ENCODE results near the gene PNPLA3.

The PNPLA3 gene, protein sequence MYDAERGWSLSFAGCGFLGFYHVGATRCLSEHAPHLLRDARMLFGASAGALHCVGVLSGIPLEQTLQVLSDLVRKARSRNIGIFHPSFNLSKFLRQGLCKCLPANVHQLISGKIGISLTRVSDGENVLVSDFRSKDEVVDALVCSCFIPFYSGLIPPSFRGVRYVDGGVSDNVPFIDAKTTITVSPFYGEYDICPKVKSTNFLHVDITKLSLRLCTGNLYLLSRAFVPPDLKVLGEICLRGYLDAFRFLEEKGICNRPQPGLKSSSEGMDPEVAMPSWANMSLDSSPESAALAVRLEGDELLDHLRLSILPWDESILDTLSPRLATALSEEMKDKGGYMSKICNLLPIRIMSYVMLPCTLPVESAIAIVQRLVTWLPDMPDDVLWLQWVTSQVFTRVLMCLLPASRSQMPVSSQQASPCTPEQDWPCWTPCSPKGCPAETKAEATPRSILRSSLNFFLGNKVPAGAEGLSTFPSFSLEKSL

DNA sequence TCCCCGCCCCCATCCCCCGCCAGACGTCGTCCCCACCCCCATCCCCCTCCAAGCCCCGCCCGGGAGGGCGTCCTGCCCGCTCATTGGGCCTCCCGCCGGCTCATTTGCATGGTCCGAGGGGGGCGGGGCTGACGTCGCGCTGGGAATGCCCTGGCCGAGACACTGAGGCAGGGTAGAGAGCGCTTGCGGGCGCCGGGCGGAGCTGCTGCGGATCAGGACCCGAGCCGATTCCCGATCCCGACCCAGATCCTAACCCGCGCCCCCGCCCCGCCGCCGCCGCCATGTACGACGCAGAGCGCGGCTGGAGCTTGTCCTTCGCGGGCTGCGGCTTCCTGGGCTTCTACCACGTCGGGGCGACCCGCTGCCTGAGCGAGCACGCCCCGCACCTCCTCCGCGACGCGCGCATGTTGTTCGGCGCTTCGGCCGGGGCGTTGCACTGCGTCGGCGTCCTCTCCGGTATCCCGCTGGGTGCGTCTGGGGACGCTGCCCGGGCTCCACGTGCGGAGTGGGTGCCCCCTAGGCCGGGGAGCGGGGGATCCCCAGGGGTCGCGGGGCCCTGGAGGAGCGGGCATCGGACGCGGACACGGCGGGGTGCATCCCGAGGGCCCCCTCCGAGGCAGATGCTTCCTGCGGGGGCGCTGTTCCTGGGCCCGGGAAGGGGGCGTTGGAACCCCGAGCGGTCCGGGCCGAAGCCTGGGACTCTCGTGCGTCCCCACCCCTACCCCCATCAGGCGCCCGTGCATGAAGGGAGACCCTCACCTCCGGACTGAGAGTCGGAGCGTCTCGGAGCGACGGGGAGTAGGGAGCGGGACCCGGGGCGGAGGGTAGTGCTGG lies at the start of gene PNPLA3:
Gene PNPLA3, plus strand, starts transcription at position 175 of the 834 bp plus-strand sequence. Its CDS starts 107 bp downstream, at position 282.
- DNase-seq = peak; percentile 46

DNA sequence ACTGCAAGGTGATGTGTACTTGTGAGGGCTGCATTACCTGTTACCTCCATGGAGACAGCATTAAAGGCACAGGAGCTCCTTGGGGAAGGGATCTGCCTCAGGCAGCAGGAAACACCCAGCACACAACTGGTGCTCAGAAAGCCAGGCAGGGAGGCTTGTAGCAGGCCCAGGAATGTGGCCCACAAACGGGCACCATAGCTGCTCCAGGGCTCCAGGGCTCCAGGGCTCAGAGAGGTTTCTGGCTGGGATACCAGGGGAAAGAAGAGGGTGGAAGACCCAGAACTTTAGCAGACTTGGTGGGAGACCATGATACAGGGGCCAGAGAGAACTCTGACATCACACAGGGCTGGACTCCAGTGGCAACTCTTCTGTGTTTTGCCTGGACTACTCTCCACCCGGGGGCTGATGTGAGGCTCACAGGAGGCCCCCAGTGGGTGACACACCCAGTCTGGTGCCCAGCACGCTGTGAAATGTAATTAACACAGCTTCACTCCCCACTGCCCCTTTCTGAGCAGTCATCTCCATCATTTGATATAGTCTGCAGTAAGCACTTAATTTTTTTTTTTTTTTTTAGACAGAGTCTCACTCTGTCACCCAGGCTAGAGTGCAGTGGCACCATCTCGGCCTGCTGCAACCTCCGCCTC lies 46.6 kb upstream of the PNPLA3 start:
- DNase-seq = no peak

DNA sequence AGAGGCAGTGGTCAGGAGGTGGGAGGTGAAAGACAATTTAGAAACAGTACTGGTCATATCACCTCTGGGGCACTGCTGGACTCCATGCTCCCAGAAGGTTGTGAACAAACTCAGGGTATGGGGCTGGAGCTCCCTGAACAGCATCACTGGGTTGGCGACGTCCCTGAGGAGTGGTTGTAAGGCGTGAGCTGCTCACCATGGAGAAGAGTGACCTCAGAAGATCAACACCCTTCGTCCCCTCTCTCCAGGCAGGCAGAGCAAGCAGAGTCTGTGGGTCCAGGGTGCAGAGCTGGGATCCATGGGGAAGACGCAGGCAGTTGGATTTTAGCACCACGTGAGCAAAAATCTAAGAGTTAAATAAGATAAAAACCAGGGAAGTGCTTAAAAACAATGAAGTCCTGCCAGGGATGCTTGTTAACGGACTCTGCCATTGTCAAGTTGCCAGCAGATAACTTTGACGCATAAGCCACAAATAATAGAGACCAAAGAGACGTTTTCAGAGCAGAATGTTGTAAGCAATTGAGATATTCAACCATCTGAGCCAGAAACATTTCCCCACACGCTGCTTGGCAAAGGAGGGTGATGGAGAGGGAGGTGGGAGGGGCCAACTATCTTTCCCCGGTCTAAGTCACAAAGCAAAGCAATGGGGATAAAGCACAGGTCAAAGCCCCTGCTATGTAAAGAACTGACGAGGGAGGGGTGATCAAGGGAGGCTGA lies 45.4 kb upstream of the PNPLA3 start:
- DNase-seq = no peak

DNA sequence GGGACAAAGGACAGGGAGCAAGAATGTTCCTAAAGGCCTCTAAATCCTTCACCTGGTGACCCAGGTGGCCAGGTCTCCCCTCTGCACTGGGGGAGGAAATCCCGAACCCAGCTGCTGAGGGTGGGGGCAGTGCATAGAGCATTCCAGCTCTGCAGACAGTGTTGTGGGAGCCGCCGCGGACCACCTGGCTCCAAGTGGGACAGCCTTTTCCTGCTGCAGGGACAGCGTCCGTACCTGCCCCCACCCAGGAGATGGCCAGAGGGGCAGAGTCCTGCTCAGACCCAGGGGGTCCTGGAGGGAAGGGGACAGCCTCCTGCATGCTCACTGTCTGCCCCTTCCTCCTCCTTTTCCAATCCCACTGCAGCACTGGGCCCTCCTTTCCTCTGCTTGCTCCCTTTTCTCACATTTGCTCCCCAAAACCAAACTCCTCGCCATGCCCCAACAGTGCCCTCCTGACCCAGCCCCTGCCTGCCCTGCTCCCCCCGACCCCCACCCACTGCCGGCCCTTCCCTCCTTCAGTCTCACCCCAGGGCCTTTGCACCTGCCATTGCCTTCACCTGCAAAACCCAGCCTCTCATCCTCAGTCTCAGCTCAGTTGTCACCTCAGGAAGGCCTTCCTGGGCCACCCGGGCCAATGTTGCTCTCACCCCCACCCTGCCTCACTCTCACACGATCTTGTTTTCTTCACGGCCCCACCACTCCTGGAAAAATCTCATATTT lies 44.6 kb upstream of the PNPLA3 start:
- no peak for DNase-seq

DNA sequence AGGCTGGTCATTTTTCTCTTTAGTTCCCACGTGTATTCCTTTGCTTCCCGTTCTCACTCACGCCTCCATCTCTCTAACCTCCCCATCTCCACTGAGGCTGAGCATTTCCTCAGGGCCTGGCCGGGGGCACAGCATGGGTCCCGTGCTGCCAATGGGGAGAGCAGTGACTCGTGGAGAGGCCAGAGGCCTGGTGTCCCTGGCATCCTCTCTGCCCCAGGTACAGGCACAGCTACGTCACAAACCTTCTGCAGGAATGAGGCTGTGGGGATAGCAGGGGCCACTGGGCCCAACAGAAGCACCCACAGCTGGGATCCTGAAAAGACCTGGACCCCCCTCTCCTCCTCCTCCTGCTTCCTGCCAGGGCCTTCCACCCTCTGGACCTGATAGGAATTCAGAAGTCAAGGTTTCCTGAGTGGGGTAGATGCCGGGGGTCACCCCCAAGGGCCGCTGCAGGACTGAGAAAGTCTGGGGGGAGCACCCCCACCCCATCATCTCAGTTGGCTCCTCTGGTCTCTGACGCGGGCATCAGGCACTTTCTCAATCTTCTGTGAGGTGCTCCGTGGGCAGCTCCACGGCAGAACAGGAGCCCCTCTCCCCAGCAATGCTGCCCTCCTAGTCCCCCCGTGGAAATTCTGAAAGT lies 43.6 kb upstream of the PNPLA3 start:
- no peak for DNase-seq

DNA sequence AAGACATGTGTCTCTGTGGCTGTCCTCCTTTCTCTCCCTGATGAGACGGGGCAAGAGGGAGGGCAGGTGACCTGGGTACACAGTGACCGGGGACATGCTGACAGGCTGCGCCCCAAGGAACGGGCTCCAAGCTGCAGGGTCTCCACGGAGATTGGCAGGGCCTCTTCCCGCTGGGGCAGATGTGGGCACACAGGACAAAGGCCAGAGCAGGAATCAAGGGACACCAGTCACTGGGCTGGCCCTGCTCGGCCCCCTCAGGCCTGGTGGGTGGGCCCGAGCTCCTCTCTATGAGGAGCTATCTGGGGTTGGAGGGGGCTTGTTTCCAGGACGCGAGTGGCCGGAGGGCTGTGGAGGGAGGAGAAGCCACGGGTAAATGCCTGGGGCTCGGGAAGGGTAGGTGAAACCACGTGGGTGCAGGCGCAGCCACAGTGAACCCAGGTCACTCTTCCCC lies 43.0 kb upstream of the PNPLA3 start:
- DNase-seq = no peak

DNA sequence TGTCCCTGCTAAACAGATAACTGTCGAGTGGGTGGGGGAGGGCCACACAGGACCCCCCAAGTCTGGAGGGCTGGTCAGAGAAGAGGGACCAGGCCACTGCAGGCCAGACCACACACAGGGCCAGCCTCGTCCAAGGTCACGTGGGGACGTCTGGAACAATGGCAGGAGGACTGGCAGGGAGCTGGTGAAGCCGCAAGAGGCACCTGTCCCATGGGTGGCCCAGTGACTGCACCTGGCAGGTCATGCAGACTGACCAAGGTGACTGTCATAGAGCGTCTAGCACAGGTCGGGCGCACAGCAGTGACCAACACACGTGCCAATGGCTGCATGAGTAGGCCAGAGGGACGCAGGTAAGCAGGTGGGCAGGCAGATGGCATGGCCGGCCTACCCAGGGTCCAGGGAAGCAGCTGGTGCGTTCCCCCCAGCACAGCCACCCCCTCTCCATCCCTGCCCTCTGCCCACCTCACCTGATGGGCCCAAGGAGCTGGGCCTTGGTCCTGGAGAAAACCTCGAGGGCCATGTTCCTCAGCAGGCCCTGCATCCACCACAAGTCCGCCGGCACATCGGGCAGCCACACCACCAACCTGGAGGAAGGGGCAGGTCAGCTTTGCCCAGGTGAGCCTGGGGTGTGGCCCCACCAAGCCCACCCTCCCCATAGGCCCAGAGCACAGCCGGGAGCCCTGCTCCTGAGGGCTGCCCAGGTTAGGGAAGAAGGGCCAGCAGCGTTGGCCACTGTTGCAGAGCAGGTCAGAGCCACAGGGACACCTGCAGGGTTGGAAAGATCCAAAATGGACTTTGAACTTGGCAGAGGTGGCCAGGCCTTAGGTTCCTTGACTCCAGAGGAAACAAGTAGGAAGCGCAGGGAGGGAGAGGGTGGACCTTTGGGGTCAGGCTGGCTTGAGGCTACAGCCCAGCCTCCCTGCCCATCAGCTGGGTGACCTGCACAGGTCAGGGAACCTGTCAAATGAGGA lies 42.2 kb upstream of the PNPLA3 start:
- no peak for DNase-seq

DNA sequence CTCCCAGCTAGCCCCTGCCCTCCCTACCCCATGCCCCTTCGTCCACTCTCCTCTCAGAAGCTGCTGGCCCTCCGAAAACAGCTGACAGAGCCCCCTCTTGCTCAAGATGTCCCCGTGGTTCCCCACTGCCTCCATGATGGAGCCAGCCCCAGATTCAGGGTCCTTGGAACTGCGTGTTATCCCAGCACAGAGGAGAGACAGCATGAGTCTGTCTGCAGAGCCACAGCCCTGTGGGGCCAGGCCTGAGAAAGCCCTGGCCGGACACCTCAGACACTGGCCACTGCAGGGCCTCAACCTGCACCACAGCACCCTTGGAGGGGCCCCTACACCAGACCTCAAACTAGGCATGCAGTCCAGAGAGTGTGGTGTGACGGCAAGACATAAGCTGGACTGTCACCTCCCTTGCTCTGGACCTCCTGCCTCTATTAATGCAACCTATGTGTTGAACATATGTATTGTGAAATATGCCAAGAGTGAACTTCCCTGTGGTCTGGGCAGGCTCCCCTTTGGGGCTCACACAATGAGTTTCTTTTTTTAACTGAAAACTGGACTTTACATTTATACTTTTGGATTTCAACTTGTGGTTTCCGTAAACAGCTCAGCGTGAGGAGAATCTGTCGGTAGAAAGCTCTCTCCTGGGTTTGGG lies 41.4 kb upstream of the PNPLA3 start:
- DNase-seq = no peak

DNA sequence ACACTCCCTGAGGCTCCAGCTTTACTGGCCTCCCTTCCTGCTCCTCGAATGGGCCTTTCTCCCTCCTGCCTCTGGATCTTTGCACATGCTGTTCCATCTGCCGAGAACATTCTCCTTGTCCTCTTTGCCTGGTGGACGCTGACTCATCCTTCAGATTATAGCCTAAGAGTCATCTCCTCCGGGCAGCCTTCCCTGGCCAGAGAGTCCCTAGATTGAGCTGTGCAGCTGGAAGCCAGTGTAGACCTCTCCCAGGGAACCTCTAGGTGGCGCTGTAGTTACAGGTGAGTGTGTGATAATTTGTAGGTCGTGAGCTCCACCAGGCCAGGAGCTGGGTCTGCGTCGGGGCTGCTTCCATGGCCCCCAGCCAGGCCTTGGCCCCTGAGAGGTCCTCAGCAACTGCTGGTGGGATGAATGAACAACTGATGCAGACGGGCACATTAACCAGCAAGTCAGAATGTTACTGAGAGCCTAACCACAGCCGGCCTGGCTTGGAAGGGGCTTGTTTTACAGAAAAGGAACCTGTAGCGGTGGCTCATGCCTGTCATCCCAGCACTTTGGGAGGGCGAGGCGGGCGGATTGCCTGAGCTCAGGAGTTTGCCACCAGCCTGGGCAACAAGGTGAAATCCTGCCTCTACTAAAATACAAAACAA lies 40.5 kb upstream of the PNPLA3 start:
- DNase-seq = peak; percentile 46

DNA sequence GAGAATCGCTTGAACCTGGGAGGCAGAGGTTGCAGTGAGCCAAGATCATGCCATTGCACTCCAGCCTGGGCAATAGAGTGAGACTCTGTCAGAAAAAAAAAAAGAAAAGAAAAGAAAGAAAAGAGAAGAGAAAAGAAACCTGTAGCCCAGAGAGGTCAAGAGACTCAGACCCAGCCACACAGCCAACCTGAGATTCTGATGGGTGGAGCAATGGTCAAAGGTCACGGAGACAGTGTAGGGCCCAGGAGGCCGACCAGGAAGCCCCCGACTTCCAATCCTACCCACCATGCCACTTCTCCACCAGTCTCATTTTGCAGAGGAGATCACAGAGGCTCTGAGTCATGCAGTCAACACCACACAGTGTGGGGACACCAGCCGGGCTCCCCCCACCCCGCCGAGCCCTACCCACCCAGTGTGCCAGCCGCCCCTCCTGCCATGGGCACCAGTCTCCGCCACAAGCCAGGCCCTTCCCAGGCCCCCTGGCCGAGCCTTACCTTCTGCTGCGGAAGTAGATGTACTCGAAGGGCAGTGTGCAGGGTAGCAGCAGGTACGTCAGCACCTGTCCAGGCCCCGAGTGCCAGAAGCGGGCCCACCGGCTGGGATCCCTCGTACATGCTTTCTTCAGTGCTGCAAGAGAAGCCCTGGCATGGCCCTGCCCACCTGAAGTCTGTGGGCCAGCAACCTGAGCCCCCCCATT lies 39.7 kb upstream of the PNPLA3 start:
- DNase-seq = no peak

DNA sequence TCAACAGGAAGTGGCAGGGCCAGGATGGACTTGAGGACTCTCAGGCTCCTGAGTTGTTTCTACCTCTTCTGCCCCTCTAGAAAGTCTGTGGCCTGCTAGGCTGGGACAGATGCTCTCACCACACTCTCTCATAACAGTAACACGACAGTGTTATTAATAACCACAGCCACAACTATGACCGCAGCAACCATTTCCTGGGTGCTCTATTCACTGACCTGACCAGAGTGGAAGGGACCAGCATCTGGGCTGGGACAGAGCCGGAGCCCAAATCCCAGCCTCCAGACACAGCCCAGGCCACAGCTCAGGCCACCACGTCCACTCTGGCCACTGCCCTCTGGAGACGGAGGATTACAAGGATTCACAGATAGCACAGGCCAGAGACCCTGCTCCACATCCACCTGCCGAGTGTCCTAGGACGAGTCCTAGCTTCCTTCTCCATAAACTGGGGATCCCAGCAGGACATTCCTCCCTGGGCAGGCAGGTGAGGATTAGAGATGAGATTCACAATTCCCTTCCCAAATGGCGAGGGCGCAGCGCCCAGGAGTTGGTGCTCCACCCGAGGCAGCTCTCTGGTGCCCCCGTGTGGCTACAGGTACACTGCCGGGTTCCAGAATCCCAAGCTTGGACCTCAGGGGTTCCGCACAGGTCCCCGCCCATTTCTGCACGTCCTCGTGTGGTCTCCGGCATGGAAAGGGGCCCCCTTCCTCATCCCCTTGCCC lies 38.8 kb upstream of the PNPLA3 start:
- peak; percentile 20 for DNase-seq

DNA sequence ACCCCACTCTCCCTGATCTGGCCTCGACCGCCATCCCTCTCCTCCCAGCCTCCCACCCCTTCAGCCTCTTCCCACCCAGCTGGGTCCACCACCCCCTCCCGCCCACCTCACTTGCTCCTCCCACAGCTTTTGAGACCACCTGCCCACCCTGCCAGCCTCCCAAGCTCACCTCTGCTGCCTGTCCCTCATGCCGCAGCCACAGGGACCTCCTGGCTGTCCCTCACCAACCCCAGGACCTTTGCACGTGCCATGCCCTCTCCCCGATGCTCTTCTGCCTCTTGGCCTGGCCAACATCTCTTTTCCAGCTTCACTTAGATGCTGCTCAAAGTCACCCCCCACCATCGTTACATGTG lies 38.3 kb upstream of the PNPLA3 start:
- DNase-seq = no peak

DNA sequence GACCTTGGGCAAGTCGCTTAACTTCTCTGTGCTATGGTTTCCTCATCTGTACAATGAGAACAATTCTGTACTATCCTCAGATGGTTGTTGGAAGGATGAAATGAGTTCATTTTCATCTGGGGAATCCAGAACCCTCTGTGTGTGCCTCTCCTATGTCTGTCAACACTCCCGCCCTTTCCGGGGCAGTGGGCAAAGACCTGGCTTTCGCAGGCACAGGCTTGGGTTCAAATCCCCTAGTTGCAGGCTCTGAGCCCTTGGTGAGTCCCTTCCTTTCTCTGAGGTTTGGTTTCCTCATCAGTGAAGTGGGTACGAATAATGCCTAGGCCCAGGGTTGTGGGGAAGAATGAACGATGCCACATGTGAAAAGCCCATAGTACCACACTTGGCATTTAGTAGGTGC lies 37.8 kb upstream of the PNPLA3 start:
- DNase-seq = no peak

DNA sequence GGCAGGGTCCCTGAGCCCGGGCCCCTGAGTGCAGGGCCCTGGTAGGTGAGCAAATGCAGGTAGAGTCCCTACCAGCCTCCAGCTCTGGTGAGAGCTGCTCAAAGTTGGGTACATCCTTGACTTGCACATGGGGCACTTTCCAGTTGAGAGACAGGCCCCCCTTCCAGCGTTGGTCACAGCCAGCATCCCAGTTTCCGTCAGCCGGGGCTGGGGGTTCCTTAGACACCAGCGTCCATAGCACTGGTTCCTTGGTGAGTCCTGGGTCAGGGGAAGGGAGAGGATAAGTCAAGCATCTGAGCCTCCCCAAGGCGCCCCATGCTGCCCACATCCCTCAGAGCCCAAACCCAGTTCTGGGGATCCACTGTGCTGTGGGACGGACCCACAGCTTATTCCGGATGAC lies 37.4 kb upstream of the PNPLA3 start:
- no peak for DNase-seq

DNA sequence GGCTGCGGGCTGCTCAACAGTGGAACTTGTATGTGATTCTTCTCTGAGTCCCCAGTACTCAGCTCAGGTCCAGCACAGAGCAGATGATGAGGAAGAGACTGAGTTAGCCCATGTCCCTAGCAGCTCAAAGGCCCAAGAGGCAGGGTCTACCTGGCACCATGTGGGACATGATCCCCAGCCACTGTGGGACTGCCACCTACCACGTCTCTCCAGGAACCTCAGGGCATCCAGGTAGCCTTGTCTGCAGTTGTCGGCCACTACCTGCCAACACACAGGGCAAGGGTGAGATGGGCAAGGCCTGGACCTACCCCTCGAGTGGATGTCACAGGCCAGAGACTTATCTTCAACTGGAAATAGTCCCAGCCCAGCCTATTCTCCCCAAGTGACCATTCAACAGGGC lies 36.2 kb upstream of the PNPLA3 start:
- no peak for DNase-seq

DNA sequence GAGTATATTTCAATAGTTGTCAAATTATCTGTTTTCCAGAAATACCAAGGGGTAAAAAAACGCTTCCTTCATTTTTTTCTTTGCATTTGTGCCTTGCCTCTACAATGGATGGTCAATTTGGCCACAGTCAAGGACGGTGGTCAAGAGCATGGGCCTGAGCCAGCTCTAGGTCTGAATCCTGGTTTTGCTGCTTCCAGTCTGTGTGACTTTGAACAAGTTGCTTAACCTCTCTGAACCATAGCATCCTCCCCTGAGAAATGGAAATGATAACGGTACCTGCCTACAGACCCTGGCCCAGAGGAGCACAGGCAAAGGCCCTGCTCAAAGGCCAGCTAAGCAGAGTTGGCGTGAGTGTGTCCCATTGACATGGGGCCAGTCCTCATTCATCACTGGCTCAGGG lies 34.9 kb upstream of the PNPLA3 start:
- no peak for DNase-seq

DNA sequence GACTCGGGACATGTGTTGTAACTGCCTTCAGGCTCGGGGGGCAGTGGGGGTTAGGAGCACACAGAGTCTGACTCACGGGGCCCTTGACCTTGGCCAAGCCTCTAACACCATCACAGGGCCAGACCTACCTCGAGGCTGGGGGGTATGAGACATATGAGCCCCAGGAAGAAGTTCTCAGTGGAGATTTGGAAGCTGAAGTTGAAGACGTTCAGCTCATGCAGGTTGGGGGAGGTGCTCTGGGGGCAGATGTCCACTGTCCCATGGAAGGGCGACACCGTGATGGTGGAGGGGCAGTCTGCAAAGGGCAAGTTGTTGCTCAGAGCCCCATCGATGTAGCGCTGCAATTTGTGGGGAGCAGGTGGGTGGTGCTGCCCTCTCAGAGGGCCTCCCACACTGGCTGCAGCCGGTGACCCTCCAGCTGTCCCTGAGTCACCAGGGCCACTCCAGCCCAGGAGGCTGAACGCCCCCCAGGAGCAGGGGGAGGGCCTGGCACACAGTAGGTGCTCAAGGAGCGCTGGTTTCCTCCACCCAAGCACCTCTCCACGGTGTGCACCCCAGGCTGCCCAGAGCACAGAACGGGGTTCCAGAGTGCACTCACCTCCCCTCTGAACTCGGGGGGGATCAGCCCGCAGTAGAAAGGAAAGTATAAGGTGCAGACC lies 34.3 kb upstream of the PNPLA3 start:
- DNase-seq = no peak

All from NCI-H510A treated with DMSO at 0.1 percent for 48 hours (cell line).